ENCODE results near the gene SOX12. TPM values are rescaled to one million over a fixed set of nuclear protein-coding genes. Genes with fewer than 3 reads are reported as not detected.

The SOX12 gene
- total RNA-seq, 1 experiment from 2014 or later = 40.4 TPM

DNA sequence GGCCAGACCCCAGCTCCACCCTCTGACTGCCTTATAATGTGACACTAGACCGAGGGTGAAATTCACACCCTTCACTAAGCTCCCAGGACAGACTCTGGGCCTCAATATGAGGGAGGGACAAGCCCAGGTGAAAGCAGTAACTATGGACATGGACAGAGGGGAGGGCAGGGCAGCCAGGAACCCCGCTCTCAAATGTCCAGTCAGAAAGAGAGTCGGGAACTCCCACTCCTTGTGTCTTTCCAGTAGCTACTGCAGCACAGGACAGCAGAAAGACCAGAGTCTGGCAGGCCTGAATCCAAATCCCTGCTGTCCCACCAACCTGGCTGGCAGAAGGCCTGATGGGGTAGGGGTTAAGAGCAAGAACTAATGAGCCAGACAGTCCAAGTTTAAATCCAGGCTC lies 41.2 kb upstream of the SOX12 start:
- POLR2A ChIA-PET = no interaction called here
- H2AFZ ChIP-seq (ENCODE audit: low read depth, low read length, poor library complexity, severe bottlenecking) = no peak overlapping the region
- TF ChIP-seq EGR1 (IDR thresholded peaks at IDR 0.05; ENCODE audit: low read depth) (no peak), SRF (IDR thresholded peaks at IDR 0.05; ENCODE audit: low read depth) (no peak)

DNA sequence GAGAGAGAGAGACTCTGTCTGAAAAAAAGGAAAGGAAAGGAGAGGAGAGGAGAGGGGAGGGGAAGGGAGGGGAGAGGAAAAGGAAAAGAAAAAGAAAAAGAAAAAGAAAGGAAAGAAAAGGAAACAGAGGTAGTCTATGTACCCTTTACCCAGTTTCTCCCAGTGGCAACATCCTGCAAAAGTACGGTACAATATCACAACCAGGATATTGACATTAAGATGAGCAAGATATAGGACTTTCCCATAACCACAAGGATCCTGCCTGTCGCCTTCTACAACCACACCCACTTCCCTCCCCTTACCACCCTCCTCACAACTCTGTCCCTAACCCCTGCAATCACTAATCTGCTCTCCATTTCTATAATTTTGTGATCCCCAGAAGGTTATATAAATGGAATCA lies 38.8 kb upstream of the SOX12 start:
- H4K20me1 ChIP-seq (ENCODE audit: insufficient read depth) = no peaks in the 10 kb centered on the region
- CTCF ChIA-PET = interaction anchor here (0.7 kb wide), 1 partner anchor 22 kb away, joined by 4 read pairs; no protein-coding TSS in a partner anchor
- H3K36me3 ChIP-seq (ENCODE audit: control insufficient read depth in 1 of 2, insufficient read depth in 2 of 2, low read length in 2 of 2) = peaks cover 3 to 10% of the 10 kb centered on the region in 2 experiments; a peak in 2 of 4 replicates
- POLR2A ChIA-PET = no interaction called here
- H3K9me3 ChIP-seq (ENCODE audit: control insufficient read depth in 1 of 2, insufficient read depth in 1 of 2, low read depth in 1 of 2, low read length in 2 of 2) = no peaks in the 10 kb centered on the region; a peak in 1 of 4 replicates
- ATAC-seq = no peak
- no peak overlapping the region for H3K27ac ChIP-seq (ENCODE audit: low read depth, low read length)
- RAD21 ChIA-PET (ENCODE audit: low non-redundant PET in 1 of 2, low total read pairs in 2 of 2, uncharacterized antibody in 2 of 2, unreplicated experiment in 2 of 2) = no interaction called here
- no peak for DNase-seq (ENCODE audit: low read depth, low spot score)
- no peak overlapping the region for H2AFZ ChIP-seq (ENCODE audit: low read depth, low read length, poor library complexity, severe bottlenecking)
- peaks cover 12 to 22% of the 10 kb centered on the region in 2 experiments for H3K4me1 ChIP-seq (ENCODE audit: control insufficient read depth in 1 of 2, insufficient read depth in 2 of 2, low read length in 2 of 2)
- no peaks in the 10 kb centered on the region for H3K9me2 ChIP-seq (ENCODE audit: insufficient read depth)
- H3K4me3 ChIP-seq (replicated peaks in 1 of 2; ENCODE audit: low read depth in 1 of 2, low read length in 2 of 2) = no peak overlapping the region
- no peak overlapping the region for H3K4me2 ChIP-seq (ENCODE audit: low read length)
- H3K9ac ChIP-seq (ENCODE audit: low read length) = no peak overlapping the region
- peaks cover 10% of the 10 kb centered on the region; the same call in 1 of the 2 replicates for H3K79me2 ChIP-seq (ENCODE audit: insufficient read depth, low read length)
- no TSS peak for BruUV-seq (replicated peaks)
- intact Hi-C loops (cut with micrococcal nuclease) = no loop called here
- no peaks in the 10 kb centered on the region for H3K27me3 ChIP-seq (ENCODE audit: insufficient read depth, low read length)
- TF ChIP-seq, protein P1, sequence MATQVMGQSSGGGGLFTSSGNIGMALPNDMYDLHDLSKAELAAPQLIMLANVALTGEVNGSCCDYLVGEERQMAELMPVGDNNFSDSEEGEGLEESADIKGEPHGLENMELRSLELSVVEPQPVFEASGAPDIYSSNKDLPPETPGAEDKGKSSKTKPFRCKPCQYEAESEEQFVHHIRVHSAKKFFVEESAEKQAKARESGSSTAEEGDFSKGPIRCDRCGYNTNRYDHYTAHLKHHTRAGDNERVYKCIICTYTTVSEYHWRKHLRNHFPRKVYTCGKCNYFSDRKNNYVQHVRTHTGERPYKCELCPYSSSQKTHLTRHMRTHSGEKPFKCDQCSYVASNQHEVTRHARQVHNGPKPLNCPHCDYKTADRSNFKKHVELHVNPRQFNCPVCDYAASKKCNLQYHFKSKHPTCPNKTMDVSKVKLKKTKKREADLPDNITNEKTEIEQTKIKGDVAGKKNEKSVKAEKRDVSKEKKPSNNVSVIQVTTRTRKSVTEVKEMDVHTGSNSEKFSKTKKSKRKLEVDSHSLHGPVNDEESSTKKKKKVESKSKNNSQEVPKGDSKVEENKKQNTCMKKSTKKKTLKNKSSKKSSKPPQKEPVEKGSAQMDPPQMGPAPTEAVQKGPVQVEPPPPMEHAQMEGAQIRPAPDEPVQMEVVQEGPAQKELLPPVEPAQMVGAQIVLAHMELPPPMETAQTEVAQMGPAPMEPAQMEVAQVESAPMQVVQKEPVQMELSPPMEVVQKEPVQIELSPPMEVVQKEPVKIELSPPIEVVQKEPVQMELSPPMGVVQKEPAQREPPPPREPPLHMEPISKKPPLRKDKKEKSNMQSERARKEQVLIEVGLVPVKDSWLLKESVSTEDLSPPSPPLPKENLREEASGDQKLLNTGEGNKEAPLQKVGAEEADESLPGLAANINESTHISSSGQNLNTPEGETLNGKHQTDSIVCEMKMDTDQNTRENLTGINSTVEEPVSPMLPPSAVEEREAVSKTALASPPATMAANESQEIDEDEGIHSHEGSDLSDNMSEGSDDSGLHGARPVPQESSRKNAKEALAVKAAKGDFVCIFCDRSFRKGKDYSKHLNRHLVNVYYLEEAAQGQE (IDR thresholded peaks at IDR 0.05; ENCODE audit: low read depth) = no peak
- TF ChIP-seq ZFX (IDR thresholded peaks at IDR 0.05) = no peak
- TF ChIP-seq, protein P2, sequence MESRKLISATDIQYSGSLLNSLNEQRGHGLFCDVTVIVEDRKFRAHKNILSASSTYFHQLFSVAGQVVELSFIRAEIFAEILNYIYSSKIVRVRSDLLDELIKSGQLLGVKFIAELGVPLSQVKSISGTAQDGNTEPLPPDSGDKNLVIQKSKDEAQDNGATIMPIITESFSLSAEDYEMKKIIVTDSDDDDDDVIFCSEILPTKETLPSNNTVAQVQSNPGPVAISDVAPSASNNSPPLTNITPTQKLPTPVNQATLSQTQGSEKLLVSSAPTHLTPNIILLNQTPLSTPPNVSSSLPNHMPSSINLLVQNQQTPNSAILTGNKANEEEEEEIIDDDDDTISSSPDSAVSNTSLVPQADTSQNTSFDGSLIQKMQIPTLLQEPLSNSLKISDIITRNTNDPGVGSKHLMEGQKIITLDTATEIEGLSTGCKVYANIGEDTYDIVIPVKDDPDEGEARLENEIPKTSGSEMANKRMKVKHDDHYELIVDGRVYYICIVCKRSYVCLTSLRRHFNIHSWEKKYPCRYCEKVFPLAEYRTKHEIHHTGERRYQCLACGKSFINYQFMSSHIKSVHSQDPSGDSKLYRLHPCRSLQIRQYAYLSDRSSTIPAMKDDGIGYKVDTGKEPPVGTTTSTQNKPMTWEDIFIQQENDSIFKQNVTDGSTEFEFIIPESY (IDR thresholded peaks at IDR 0.05; ENCODE audit: extremely low read depth, insufficient replicate concordance, low read length) = no peak
- no peak for TF ChIP-seq ELF1 (IDR thresholded peaks at IDR 0.05; ENCODE audit: borderline replicate concordance, low read depth)
- TF ChIP-seq EZH2phosphoT487 (IDR thresholded peaks at IDR 0.05; ENCODE audit: borderline replicate concordance) = no peak
- no peak for TF ChIP-seq TCF7L2 (IDR thresholded peaks at IDR 0.05; ENCODE audit: borderline replicate concordance, extremely low read depth, insufficient read depth, insufficient read length)
- TF ChIP-seq EZH2 (IDR thresholded peaks at IDR 0.05) = no peak
- TF ChIP-seq, protein P3, sequence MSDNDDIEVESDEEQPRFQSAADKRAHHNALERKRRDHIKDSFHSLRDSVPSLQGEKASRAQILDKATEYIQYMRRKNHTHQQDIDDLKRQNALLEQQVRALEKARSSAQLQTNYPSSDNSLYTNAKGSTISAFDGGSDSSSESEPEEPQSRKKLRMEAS (IDR thresholded peaks at IDR 0.05) = no peak
- TF ChIP-seq, protein P4, sequence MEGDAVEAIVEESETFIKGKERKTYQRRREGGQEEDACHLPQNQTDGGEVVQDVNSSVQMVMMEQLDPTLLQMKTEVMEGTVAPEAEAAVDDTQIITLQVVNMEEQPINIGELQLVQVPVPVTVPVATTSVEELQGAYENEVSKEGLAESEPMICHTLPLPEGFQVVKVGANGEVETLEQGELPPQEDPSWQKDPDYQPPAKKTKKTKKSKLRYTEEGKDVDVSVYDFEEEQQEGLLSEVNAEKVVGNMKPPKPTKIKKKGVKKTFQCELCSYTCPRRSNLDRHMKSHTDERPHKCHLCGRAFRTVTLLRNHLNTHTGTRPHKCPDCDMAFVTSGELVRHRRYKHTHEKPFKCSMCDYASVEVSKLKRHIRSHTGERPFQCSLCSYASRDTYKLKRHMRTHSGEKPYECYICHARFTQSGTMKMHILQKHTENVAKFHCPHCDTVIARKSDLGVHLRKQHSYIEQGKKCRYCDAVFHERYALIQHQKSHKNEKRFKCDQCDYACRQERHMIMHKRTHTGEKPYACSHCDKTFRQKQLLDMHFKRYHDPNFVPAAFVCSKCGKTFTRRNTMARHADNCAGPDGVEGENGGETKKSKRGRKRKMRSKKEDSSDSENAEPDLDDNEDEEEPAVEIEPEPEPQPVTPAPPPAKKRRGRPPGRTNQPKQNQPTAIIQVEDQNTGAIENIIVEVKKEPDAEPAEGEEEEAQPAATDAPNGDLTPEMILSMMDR (IDR thresholded peaks at IDR 0.05 in 2 of 3, conservative IDR thresholded peaks at IDR 0.05 in 1 of 3; ENCODE audit: borderline replicate concordance in 1 of 3, insufficient read depth in 1 of 3, low read depth in 2 of 3, low read length in 2 of 3) = no peak
- TF ChIP-seq SIN3A (IDR thresholded peaks at IDR 0.05; ENCODE audit: low read depth) = no peak

More for the DNA sequence above, 41.2 kb upstream of the SOX12 start:
- Histone ChIP-seq H3K36me3 (ENCODE audit: control insufficient read depth in 1 of 2, insufficient read depth in 2 of 2, low read length in 2 of 2) (peaks cover 3 to 12% of the 10 kb centered on the region in 2 experiments; a peak in 2 of 4 replicates), H3K9me2 (ENCODE audit: insufficient read depth) (no peaks in the 10 kb centered on the region), H3K79me2 (ENCODE audit: insufficient read depth, low read length) (no peaks in the 10 kb centered on the region), H3K4me3 (replicated peaks in 1 of 2; ENCODE audit: low read depth in 1 of 2, low read length in 2 of 2) (no peak overlapping the region), H3K4me2 (ENCODE audit: low read length) (no peak overlapping the region), H3K9me3 (ENCODE audit: control insufficient read depth in 1 of 2, insufficient read depth in 1 of 2, low read depth in 1 of 2, low read length in 2 of 2) (no peaks in the 10 kb centered on the region), H3K27me3 (ENCODE audit: insufficient read depth, low read length) (no peaks in the 10 kb centered on the region), H3K27ac (ENCODE audit: low read depth, low read length) (no peak overlapping the region), H4K20me1 (ENCODE audit: insufficient read depth) (no peaks in the 10 kb centered on the region), H3K9ac (ENCODE audit: low read length) (no peak overlapping the region), H3K4me1 (ENCODE audit: control insufficient read depth in 1 of 2, insufficient read depth in 2 of 2, low read length in 2 of 2) (peaks cover under 1 to 2% of the 10 kb centered on the region in 2 experiments)
- DNase-seq (ENCODE audit: low read depth, low spot score) (no peak), ATAC-seq (no peak)
- RAD21 ChIA-PET (ENCODE audit: low non-redundant PET in 1 of 2, low total read pairs in 2 of 2, uncharacterized antibody in 2 of 2, unreplicated experiment in 2 of 2) = no interaction called here
- intact Hi-C loops (cut with micrococcal nuclease) = no loop called here
- CTCF ChIA-PET = no interaction called here
- BruUV-seq (replicated peaks) = no TSS peak

Data from HCT116 (cell line).